HEK293 (cell line): ENCODE results near the gene SNRPD3.

Experiments used
- CTCF ChIA-PET: fragments of 350-600 bp; formaldehyde crosslinking; extraction: SDS; loops from one replicate; lab custom pipeline; 2021; ENCODE audit warnings: antibody characterized with exemption; lab: Yijun Ruan, JAX
- POLR2A ChIA-PET: fragments of 300-600 bp; formaldehyde crosslinking; extraction: SDS; loops from one replicate; lab custom pipeline; 2020; ENCODE audit warnings: antibody characterized with exemption, inconsistent platforms; lab: Yijun Ruan, JAX
- H3K27ac ChIP-seq: fragments of 200-500 bp; sonication (Bioruptor generic); 2 replicates; pipeline ENCODE4 v1.5.1; 2014; ENCODE audit warnings: low read depth, low read length, control low read depth, inconsistent platforms; ENCODE audit errors: extremely low read depth
- H3K36me3 ChIP-seq, 2 experiments: fragments of 200-500 bp in 1 of 2; sonication (Bioruptor generic) in 1 of 2; 1 replicate in 1 of 2; 2 replicates in 1 of 2; pipeline ENCODE4 v1.5.1; 2014 to 2017; ENCODE audit warnings: inconsistent platforms in 2 of 2, low read length in 2 of 2; ENCODE audit not compliant: control insufficient read depth in 2 of 2, insufficient read depth in 1 of 2
- H3K4me1 ChIP-seq: fragments of 200-500 bp; sonication (Bioruptor generic); 2 replicates; pipeline ENCODE4 v1.5.1; 2014; ENCODE audit warnings: mild to moderate bottlenecking, low read length, inconsistent platforms; ENCODE audit not compliant: control insufficient read depth, insufficient read depth
- H3K4me3 ChIP-seq: 2 replicates; pipeline ENCODE4 v1.5.1; 2011; ENCODE audit warnings: low read depth, mild to moderate bottlenecking, control low read depth, low read length, moderate library complexity
- H3K9me3 ChIP-seq: fragments of 200-500 bp; sonication (Bioruptor generic); 2 replicates; pipeline ENCODE4 v1.5.1; 2014; ENCODE audit warnings: low read depth, low read length, inconsistent platforms; ENCODE audit not compliant: control insufficient read depth, insufficient read depth
- BCL11A ChIP-seq: fragments of 450-650 bp; formaldehyde crosslinking; IDR thresholded peaks from 2 replicates; pipeline ENCODE4 v1.5.1; 2016; ENCODE audit warnings: low read depth, missing biosample characterization, missing genetic modification characterization
- BCL11B ChIP-seq: fragments of 450-650 bp; formaldehyde crosslinking; IDR thresholded peaks from 2 replicates; pipeline ENCODE4 v1.5.1; 2016; ENCODE audit warnings: low read depth, missing biosample characterization, missing genetic modification characterization
- ELK4 ChIP-seq: IDR thresholded peaks from 2 replicates; pipeline ENCODE4 v1.6.1; 2011; ENCODE audit warnings: mild to moderate bottlenecking, low read depth, low read length, borderline replicate concordance
- MZF1 ChIP-seq: fragments of 450-650 bp; formaldehyde crosslinking; IDR thresholded peaks from 2 replicates; pipeline ENCODE4 v1.5.1; 2017; ENCODE audit warnings: missing biosample characterization, missing genetic modification characterization, borderline replicate concordance
- OSR2 ChIP-seq: fragments of 450-650 bp; formaldehyde crosslinking; IDR thresholded peaks from 2 replicates; pipeline ENCODE4 v1.5.1; 2016; ENCODE audit warnings: missing biosample characterization, missing genetic modification characterization
- PATZ1 ChIP-seq: fragments of 450-650 bp; formaldehyde crosslinking; IDR thresholded peaks from 2 replicates; pipeline ENCODE4 v1.5.1; 2016; ENCODE audit warnings: missing biosample characterization, missing genetic modification characterization
- PRDM4 ChIP-seq: fragments of 450-650 bp; formaldehyde crosslinking; IDR thresholded peaks from 2 replicates; pipeline ENCODE4 v1.5.1; 2017; ENCODE audit warnings: missing biosample characterization, missing genetic modification characterization
- ZBTB20 ChIP-seq: fragments of 450-650 bp; formaldehyde crosslinking; IDR thresholded peaks from 2 replicates; pipeline ENCODE4 v1.5.1; 2016; ENCODE audit warnings: missing biosample characterization, missing genetic modification characterization
- ZEB2 ChIP-seq: fragments of 450-650 bp; formaldehyde crosslinking; IDR thresholded peaks from 2 replicates; pipeline ENCODE4 v1.5.1; 2016; ENCODE audit warnings: missing biosample characterization, missing genetic modification characterization
- ZNF140 ChIP-seq: fragments of 450-650 bp; formaldehyde crosslinking; IDR thresholded peaks from 2 replicates; pipeline ENCODE4 v1.5.1; 2016; ENCODE audit warnings: missing biosample characterization, missing genetic modification characterization
- ZNF155 ChIP-seq: fragments of 450-650 bp; formaldehyde crosslinking; IDR thresholded peaks from 2 replicates; pipeline ENCODE4 v1.5.1; 2016; ENCODE audit warnings: missing biosample characterization, missing genetic modification characterization
- ZNF184 ChIP-seq: fragments of 450-650 bp; IDR thresholded peaks from 2 replicates; pipeline ENCODE4 v1.5.1; 2018; ENCODE audit warnings: missing biosample characterization, mild to moderate bottlenecking, missing genetic modification characterization
- ZNF239 ChIP-seq: fragments of 450-650 bp; formaldehyde crosslinking; IDR thresholded peaks from 2 replicates; pipeline ENCODE4 v1.5.1; 2016; ENCODE audit warnings: missing biosample characterization, missing genetic modification characterization
- ZNF341 ChIP-seq: fragments of 450-650 bp; formaldehyde crosslinking; IDR thresholded peaks from 2 replicates; pipeline ENCODE4; 2016; ENCODE audit warnings: low read depth, missing biosample characterization, missing genetic modification characterization
- ZNF48 ChIP-seq: fragments of 450-650 bp; formaldehyde crosslinking; IDR thresholded peaks from 2 replicates; pipeline ENCODE4 v1.5.1; 2016; ENCODE audit warnings: missing biosample characterization, missing genetic modification characterization
- ZNF513 ChIP-seq: fragments of 450-650 bp; IDR thresholded peaks from 2 replicates; pipeline ENCODE4 v1.5.1; 2018; ENCODE audit warnings: missing biosample characterization, missing genetic modification characterization
- ZNF561 ChIP-seq: fragments of 450-650 bp; IDR thresholded peaks from 2 replicates; pipeline ENCODE4 v1.5.1; 2018; ENCODE audit warnings: missing biosample characterization, missing genetic modification characterization, borderline replicate concordance
- ZNF623 ChIP-seq: fragments of 450-650 bp; formaldehyde crosslinking; IDR thresholded peaks from 2 replicates; pipeline ENCODE4 v1.5.1; 2016; ENCODE audit warnings: missing biosample characterization, missing genetic modification characterization
- ZNF76 ChIP-seq: fragments of 450-650 bp; formaldehyde crosslinking; IDR thresholded peaks from 2 replicates; pipeline ENCODE4; 2016; ENCODE audit warnings: low read depth, missing biosample characterization, missing genetic modification characterization, borderline replicate concordance
- ZNF776 ChIP-seq: fragments of 450-650 bp; formaldehyde crosslinking; IDR thresholded peaks from 2 replicates; pipeline ENCODE4 v1.5.0; 2017; ENCODE audit warnings: missing biosample characterization, missing genetic modification characterization, borderline replicate concordance
- ZNF785 ChIP-seq: fragments of 450-650 bp; formaldehyde crosslinking; IDR thresholded peaks from 2 replicates; pipeline ENCODE4 v1.5.1; 2016; ENCODE audit warnings: missing biosample characterization, missing genetic modification characterization
- ZSCAN4 ChIP-seq: fragments of 450-650 bp; formaldehyde crosslinking; IDR thresholded peaks from 2 replicates; pipeline ENCODE4 v1.5.1; 2017; ENCODE audit warnings: missing biosample characterization, missing genetic modification characterization
- ZSCAN5A ChIP-seq: fragments of 450-650 bp; formaldehyde crosslinking; IDR thresholded peaks from 2 replicates; pipeline ENCODE4 v1.5.1; 2016; ENCODE audit warnings: missing biosample characterization, missing genetic modification characterization

SNRPD3 gene

GRCh38 chr22:24578355-24579257 lies 22.8 kb downstream of the SNRPD3 start (continued):
- TF ChIP-seq ZSCAN5A (tag by site-specific recombination) (no peak), BCL11A (tag by site-specific recombination) (peak; percentile 60; the same call in 1 of the 2 replicates), MZF1 (tag by site-specific recombination) (no peak), ZNF239 (tag by site-specific recombination) (no peak), PATZ1 (tag by site-specific recombination) (0 out of 2 replicates have a peak, but pooled peaks have one; percentile 11), ZNF48 (tag by site-specific recombination) (no peak), ZNF184 (tag by site-specific recombination) (no peak), ZEB2 (tag by site-specific recombination) (peak; percentile 79)

- H3K27ac ChIP-seq: 0 out of 2 replicates have a peak overlapping the region, but pooled peaks have one; percentile 39
- ChIA-PET CTCF (interaction anchor here (0.7 kb wide), 1 partner anchor 57 kb away, joined by 3 read pairs; no protein-coding TSS in a partner anchor), POLR2A (interaction anchor here (2.0 kb wide), 1 partner anchor 24 kb away, joined by 4 read pairs; the partner anchor contains the start of gene GUCD1)
- no peak overlapping the region for H3K4me3 ChIP-seq
- peaks cover 15% of the 10 kb centered on the region for H3K4me1 ChIP-seq
- no peaks in the 10 kb centered on the region for H3K9me3 ChIP-seq
- H3K36me3 ChIP-seq: peaks cover 17 to 19% of the 10 kb centered on the region in 2 experiments; a peak in 2 of 3 replicates
- no peak for TF ChIP-seq ELK4
- no peak for TF ChIP-seq ZNF155 (tag by site-specific recombination)
- no peak for TF ChIP-seq BCL11B (tag by site-specific recombination)
- TF ChIP-seq PRDM4 (tag by site-specific recombination): no peak; the same call in none of the 2 replicates
- TF ChIP-seq ZNF561: no peak
- no peak for TF ChIP-seq ZNF76 (tag by site-specific recombination)
- no peak for TF ChIP-seq ZNF341 (tag by site-specific recombination)
- TF ChIP-seq OSR2: 0 out of 2 replicates have a peak, but pooled peaks have one; percentile 6
- TF ChIP-seq ZNF785 (tag by site-specific recombination): no peak
- TF ChIP-seq ZNF140 (tag by site-specific recombination): no peak
- TF ChIP-seq ZNF513: no peak
- no peak for TF ChIP-seq ZBTB20 (tag by site-specific recombination)
- TF ChIP-seq ZNF623 (tag by site-specific recombination): no peak
- no peak for TF ChIP-seq ZNF776
- TF ChIP-seq ZSCAN4 (tag by site-specific recombination): no peak
These were observed 23.4 kb downstream of the SNRPD3 start for GRCh38 chr22:24579258-24579601.
